NCI-H2227 (cell line): ENCODE data around the gene SIGLEC8.
"Not testable (repeated sequence)": the region's sequence is repeated elsewhere in the genome, so short reads cannot be mapped to it uniquely, and the experiment has no call there.

Experiments
- DNase-seq: peaks from one replicate; lab custom pipeline; 2025; ENCODE audit not compliant: unreplicated experiment; lab: John Stamatoyannopoulos, UW

SIGLEC8 gene

DNA sequence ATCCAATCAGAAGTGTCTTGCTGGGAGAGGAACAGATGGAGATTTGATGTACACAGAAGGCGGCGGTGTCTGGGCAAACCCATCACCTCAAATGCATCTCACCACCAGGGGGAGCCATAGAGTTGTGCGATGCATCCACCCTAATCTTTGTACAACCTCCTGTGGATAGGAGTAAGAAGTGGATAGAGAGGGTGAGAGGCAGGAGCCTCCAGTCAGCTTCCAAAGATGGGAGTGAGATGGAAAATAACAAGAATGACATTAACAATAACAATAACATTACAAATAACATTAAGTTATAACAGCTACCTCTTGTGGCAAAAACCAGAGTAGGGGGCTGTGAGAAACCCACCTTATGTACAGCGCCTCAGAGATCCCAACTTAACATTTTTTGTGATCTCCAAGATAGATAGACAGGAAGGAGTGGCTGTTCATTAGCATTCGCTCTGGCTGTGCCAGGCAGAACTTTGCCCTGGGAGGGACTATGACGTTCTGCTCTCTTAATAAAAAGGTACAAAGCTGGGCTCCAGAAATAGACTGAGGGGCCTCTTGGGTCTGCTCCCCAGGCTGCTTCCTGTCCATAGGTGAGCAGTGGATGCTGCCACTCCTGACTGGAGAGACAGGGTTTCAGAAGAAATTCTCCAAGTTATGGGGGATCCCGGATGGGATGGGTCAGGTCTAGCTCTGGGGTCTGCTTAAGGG lies 14.9 kb upstream of the SIGLEC8 start:
- DNase-seq, result peak; percentile 76

DNA sequence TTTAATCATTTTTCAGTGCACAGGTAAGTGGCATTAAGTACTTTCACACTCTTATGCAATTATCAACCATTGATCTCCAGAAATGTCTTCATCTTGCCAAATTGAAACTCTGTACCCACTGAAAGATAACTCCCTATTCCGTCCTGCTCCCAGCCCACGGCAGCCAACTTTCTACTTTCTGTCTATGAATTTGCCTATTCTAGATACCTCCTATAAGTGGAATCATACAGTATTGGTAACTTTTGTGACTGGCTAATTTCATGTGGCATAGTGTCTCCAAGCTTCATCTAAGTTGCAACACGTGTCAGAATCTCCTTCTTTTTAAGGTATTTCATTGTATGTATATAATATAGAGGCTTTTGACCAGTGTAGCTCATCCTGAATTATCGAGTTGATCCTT lies 14.4 kb upstream of the SIGLEC8 start:
- no peak for DNase-seq

DNA sequence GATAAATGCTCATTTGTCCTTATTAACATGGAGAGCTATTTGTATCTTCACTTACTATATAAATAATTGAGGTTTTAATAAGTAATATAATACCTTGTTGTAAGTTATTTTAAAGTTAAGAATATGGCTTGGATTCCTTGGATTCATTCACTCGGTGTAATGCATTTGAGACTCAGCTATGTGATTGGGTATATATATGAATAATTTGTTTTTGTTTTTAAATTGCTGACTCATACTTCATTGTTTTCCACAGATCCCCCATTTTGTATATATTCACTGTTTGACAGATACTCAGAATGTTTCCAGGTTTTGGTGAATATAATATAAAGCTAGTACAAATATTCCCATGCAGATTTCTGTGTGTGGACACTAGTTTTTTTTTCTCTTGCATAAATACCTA lies 13.3 kb upstream of the SIGLEC8 start:
- no peak for DNase-seq

DNA sequence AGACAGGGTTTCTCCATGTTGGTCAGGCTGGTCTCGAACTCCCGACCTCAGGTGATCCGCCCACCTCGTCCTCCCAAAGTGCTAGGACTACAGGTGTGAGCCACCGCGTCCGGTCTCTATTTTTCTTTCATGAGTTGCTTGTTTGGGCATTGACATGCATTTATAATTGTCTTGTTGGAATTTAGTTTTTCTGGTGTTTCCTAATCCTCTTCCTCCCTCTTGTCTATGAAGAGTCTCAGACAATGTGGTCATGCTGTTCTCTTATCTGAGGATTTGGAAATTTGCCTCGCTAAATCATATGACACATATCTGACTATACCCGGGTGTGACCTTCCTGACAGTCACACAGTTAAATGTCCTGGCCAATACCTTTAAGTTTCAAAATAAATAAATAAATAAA lies 12.7 kb upstream of the SIGLEC8 start:
- DNase-seq, result no peak

DNA sequence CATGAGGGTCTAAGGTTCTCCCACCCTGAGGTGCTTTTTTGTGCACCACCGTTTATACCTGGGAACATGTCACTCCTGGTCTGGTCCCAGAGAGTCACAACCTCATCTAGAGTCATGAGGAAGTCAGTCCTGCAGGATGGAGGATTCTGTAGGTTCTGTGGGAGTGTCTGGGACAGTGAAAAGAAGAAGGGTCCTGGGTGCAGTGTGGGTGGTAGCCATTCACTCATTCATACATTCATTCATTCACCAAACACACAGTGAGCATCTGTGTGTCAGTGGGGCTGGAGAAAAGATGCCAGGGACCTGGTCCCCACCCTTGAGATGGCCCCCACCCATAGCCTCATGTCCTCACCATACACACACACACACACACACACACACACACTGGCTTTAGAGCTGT lies 11.4 kb upstream of the SIGLEC8 start:
- no peak for DNase-seq

DNA sequence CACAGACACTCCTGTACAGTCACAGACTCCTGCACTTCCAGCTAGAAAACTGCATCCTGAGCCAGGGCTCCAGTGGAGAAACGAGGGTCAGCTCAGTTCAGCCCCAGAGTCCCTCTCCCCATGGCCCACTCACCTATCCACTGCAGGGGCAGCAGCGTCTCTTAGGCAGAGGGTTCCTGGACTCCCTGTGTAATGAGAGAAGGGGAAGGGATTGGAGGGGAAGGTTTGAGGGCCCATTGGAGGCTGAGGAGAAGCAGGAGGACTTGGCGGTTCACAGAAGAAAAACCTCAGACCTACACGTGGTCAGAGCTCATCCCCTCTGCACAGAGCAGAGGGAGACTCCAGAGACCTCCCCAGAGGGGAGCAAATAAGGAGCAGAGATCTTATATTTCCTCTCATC lies 10.9 kb upstream of the SIGLEC8 start:
- DNase-seq, result no peak

DNA sequence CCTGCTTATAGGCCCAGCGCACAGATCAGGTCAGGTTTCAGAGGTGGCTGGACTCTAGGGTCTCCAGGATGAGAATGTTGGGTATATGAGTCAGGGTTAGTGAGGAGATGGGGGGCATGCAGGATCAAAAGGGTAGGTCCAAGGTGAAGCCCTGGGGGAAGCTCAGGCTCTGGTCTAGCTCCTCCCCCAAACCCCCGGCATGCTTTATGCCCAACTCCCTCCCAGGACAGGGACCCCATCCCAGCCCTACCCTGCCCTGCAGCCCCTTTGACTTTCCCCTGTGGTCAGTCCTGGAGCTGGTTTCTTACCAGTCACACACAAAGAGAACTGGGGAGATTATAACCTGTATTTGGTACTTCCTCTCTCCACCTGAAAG lies 10.3 kb upstream of the SIGLEC8 start:
- no peak for DNase-seq

DNA sequence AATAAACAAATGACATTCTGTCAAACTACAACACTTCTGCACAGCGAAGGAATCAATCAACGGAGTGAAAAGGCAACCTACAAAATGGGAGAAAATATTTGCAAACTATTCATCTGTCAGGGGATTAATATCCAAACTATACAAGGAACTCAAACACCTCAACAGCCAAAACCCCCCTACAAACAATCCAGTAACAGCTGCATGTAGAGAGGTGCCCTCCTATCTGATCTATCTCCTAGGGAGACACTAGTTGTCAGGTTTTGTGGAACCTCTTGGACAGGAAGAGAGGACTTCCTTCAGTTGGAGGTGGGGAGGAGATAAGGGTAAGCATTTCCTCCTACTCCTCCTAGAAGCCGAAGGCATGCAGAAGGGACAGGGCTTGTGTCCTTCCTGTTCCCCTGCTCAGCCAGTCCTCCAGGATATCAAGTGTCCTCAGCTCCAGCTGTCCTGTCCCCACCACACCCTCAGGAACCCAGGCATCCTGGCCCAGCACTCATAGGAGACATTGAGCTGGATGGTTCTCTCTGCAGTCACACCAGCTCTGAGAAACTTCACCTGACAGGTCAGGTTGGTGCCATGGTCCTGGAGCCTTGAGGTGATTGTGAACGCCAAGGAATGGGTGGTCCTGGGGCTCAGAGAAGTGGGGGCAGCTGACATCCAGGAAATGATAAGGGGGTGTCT lies 9.8 kb upstream of the SIGLEC8 start:
- DNase-seq, result no peak

DNA sequence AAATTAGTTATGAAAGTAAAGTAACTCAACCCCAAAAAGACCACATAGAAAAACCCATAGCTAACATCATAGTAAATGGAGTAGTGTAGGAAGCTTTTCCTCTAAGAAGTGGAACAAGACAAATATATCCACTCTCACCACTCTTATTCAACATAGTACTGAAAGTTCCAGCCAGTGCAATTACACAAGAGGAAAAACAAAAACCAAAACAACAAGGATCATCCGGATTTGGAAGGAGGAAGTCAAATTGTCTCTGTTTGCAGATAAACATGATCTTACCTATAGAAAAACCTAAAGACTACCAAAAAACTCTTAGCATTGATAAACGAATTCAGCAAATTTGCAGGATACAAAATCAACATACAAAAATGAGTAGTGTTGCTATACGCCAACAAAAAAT lies 8.5 kb upstream of the SIGLEC8 start:
- no peak for DNase-seq

DNA sequence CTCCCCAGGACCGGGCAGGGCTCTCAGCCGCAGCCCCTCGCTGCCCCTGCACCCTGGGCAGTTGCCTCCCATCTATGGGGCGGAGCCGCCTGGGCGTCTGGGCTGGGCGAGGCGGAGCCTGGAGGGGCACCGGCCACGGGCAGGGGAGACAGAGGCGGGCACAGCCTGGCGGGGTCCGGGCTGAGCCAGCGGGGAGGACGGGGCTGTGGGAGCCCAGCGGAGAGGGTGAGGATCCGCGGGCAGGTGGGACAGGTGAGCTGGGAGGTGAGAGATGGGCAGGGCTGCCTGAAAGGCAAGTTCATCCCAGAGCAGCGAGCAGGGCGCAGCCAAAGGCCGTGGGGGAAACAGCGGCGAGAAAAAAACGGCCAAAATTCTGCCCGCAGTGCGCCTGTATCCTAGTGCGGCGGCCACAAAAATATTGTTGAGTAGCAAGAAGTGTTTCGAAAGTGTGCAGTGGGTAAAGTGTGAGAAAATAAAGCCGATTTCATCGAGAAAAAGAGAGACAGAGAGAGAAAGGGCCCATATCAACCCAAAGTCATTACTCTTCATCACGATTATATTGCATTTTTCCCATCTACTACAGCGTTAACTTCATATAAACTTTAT lies 5.8 kb upstream of the SIGLEC8 start:
- not testable (repeated sequence) for DNase-seq

DNA sequence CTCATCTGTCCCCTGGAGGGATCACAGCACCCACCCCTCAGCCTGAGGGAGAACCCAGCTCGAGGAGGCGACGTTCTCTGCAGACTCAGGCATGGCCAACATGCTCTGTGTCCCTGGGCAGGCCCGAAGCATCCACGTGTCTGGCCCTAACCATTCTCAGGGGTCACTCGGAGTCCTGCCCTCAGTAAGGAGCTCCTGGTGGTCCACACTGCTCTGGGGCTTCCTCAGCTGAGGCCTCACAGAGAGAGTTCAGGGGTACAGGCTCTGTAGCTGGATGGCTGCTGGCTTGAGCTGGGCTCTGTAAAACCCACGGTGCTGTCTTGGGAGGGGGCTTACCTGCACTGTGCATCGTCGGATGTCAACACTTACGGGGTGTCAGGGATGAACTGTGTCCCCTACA lies 4.4 kb upstream of the SIGLEC8 start:
- DNase-seq, result no peak

DNA sequence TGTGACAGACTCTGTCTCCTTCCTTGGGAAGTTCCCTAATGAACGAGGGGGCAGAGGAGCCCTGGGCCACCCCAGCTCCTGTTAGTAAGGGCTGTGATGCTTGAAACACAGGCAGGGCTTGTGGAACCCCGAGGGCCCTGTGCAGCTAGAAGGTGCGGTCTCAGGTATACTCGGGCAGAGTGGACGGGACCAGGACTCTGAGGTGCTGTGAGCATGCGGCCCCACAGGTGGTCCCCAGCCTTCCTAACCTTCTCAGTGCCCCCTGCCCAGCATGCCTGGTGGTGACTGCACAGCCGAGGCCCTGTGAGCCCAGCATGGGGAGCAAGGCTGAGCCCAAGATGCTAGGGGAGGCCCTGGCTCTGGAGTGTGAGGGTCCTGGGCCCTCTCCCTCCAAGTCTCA lies 4.0 kb upstream of the SIGLEC8 start:
- DNase-seq, result no peak

DNA sequence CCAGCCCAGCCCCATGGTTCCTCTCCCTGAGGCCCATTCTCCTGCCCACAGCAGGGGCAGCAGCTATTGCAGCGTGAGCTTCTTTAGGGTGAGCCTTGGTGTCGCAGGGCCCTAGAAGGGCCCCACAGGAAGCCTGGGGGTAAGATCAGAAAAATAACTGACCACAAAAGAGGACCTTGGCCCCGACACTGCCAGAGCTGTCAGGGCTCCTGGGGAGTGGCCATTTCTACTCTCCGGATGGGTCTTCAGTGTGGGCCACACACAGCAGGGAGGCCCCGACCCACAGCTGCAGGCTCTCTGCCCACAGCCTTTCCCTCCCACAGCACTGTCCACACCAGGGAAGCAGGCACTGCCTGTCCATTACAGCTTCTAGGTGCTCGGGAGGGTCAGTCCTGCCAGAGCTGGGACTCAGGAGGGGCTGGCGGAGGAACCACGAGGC lies 3.5 kb upstream of the SIGLEC8 start:
- no peak for DNase-seq

DNA sequence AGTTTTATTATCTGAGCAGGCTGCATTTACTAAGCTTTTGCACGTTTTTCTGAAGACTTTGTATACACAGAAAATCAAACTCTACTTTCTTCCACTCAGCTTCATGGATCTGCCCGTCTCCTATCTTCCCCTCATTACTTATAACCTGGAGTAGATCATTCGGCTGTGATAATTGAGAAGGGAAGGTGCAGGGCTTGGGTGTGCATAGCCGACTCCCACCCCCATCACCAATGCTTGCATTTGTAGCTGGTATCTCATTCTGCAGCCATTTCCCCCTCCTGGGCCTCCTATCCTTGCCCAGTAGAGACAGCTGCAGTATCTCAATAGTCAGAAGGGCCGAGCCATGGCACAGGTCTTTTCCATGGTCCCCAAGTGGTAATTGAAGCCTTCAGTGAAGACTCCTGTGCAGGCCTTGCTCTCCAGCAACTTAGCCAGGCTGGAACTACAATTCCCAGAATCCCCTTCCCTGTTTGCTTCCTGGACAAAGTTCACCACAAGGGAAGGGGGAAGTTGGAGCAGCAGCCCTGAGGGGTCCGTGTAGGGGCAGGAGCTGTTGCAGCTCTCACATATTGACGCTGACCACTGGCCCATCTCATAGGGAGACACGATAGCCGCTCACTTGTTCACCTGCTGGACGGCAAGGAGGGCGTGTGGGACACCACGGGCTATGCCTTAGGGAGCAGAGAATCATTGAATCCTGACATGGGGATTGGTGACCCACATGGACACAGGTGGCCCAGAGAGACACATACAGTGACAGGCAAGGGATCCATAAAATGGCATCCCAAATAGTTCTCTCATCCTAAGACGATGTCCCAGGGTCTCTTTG lies 2.1 kb upstream of the SIGLEC8 start:
- DNase-seq, result peak; percentile 7

DNA sequence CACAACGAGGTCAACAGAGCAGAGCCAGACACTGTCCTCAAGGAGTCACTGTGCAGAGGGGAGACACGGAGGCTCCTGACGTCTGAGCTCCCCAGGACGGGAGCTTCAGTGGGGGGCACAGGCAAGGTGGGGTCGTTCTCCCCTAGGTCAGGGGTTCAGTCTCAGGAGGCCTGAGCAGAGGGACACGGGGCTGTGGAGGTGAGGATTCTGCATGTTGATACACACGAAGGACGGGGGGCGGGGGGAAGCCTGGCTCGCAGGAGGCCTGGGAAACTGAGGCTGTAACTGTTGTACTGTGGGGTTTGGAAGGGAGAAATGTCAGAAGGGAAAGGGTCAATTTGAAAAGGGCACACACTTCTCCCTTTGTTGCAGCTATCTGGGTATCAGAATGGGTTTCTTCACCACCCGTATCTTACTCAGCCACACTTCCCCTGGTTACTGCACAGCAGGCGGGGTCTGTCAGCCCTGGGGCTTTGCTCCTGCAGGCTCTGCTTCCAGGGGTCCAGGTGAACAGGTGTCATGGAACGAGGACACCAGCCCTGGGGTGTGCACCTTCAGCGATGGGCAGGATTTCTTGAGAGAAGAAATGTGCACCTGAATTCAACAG lies 748 bp upstream of the SIGLEC8 start:
- DNase-seq, result no peak

DNA sequence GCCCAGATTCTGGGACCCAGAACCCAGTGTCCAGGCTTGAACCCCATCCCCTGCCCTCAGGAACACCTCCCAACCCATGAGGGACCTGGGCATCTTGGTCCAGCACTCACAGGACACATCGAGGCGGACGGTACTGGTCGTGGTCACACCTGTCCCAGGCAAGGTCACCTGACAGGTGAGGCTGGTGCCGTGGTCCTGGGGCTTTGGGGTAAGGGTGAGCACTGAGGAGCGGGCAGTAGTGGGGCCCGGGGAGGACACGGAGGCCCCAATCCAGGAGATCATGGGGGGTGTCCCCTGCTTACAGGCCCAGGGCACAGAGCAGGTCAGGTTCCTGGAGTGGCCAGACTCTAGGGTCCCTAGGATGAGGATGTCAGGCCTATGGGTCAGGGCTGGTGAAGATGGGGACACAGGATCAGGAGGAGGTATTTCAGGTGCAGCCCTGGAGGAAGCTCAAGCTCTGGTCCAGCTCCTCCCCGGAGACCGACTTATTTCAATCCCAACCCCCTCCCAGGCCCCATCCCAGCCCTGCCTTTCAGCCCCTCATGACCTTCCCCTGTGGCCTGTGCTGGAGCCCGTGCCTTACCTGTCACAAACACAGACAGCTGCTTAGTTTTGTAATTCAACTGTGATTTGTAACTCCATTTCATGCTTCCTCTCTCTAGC lies 772 bp downstream of the SIGLEC8 start:
- DNase-seq, result no peak

DNA sequence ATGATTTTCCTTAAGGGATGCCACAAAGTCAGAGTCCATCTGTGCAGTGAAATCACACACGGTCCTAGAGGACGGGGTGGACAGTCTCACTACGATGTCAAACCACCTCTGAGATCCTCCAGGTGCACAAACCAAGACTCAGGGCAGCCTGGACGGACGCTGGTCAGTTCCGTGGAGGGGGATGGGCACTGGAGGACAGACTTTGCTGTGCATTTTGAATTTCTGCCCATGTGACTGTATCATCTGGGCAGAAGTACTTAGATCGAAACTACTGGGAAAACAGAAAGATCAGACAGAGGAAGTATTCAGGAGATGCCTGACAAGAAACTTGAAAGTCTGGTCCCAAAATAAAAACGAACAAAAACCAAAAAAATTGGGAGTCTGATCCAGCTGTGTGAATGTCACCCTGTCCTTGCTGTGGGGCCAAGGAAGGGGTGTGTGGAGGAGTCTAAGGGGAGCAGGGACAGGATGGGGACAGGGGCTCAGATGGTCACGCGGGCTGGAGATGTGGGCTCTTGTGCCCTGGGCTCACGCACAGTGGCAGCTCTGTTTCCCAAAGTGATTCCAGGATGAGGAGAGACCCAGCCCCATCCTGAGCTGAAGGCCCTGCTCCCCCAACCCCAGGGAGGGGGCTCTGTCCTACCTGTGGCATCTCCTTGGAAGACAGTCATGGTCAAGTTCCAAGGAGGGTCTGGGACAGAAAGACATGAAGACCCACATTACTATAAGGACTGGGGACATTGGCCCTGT lies 1.5 kb downstream of the SIGLEC8 start:
- no peak for DNase-seq

DNA sequence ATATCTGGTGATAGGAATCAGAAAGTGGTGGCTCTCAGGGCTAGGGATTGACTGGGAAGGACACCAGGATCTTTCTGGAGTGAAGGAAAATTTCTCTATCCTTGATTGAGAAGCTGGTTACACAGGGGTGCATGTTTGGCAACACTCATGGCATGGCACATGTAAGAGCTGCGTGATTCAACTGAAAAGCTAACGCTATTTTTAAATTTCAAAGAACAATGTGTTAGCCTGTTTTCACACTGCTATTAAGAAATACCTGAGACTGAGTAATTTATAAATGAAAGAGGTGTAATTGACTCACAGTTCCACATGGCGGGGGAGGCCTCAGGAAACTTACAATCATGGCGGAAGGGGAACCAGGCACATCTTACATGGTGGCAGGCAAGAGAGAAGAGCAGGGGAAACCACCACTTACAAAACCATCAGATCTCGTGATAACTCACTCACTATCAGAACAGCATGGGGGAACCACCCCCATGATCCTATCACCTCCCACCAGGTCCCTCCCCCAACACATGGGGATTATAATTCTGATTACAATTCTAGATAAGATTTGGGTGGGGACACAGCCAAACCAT lies 7.4 kb downstream of the SIGLEC8 start:
- DNase-seq, result no peak

DNA sequence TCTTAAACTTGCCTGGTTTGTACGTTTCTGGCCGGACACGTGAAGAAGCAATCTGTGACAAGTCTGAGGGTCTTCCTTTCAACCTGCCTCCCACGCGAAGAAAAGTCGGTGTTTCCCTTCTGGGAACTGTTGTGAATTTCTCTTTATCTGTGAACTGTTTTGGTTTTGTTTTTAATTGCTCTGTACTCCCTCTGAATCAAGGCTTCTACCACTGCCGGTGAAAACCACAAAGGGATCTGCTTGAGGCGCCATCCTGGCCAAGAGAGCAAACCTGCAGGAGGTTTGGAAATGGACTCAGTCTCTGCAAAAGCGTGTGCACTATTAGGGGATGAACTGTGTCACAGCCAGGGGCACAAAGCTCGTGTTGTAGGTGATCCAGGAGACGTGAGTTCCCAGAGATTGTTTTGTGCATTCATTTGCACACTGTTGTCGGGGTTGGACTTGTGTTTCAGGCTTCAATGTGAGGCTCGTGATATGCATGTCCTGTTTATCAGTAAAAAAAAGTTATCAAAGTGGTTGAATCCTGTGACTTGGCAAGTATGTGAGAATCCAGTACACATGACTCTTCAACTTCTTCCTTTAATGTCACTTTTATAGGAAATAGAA lies 9.7 kb downstream of the SIGLEC8 start:
- no peak for DNase-seq
